BLaER1 treated with 17β-estradiol and CSF1 and Interleukin-3, amounts not matched to agents 10 nM and 100 nM (cell line): ENCODE data around the gene NDUFS6.
A peak's percentile ranks its signal among the peaks of the same experiment; 100 is the strongest.

Source experiments
- H3K27ac ChIP-seq, 11 experiments: shearing (Covaris generic); formaldehyde crosslinking; 2 replicates each; pipeline ENCODE4 v1.8.1; 2022
- H3K27me3 ChIP-seq, 11 experiments: shearing (Covaris generic); formaldehyde crosslinking; 2 replicates each; pipeline ENCODE4 v1.8.1; 2022
- H3K36me3 ChIP-seq, 11 experiments: shearing (Covaris generic); formaldehyde crosslinking; 2 replicates each; pipeline ENCODE4 v1.8.1; 2022
- H3K4me1 ChIP-seq, 10 experiments: shearing (Covaris generic); formaldehyde crosslinking; 2 replicates each; pipeline ENCODE4 v1.8.1; 2022
- H3K4me2 ChIP-seq, 11 experiments: shearing (Covaris generic); formaldehyde crosslinking; 2 replicates each; pipeline ENCODE4 v1.8.1; 2022
- H3K4me3 ChIP-seq, 10 experiments: shearing (Covaris generic); formaldehyde crosslinking; 2 replicates each; pipeline ENCODE4 v1.8.1; 2022
- H3K9ac ChIP-seq, 11 experiments: shearing (Covaris generic); formaldehyde crosslinking; 2 replicates each; pipeline ENCODE4 v1.8.1; 2022
- H3K9me3 ChIP-seq, 11 experiments: shearing (Covaris generic); formaldehyde crosslinking; replicated peaks in 1 of 11; 2 replicates each; pipeline ENCODE4 v1.8.1; 2022
- H4K20me1 ChIP-seq, 11 experiments: shearing (Covaris generic); formaldehyde crosslinking; 2 replicates each; pipeline ENCODE4 v1.8.1; 2022
- Cebpa-rat ChIP-seq, 11 experiments: shearing (Covaris generic); IDR thresholded peaks; 2 replicates each; pipeline ENCODE4 v1.8.1; 2022

The NDUFS6 gene

DNA sequence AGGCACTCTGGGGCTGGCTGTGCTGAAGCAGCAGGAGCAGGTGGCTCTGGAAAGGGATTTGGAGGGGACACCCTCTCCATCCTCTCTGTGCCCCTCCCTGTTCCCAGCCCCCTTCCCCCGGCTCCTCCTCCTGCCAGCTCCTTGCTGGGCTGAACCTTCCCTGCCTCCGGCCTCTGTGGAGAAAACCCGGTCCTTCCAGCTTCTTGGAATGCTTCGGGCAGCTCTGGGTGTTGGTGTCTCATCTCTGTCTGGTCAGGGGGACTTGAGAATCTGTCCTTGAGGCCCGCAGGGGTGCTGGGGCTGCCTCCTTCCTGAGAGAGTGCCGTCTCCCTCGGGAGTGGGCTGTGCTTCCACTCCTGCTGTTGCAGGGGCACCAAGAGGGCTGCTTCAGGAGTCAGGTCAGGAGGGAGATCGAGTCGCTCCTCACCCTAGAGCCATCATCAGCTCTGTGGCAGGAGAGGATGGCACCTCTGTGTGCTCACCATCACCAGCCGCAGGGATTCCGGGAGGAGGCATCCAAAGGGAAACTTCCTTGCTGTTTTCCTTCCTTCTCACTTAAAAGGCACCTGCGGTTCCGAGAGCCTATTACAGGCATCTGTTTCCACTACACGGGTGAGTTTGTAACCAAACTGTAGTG is 30.6 kb downstream of the NDUFS6 start:
- Histone ChIP-seq H3K36me3 (peaks cover 0 to 7% (median under 1%) of the 10 kb centered on the region in 11 experiments; a peak in 2 of 22 replicates), H3K27ac (no peak overlapping the region), H3K9me3 (no peaks in the 10 kb centered on the region), H4K20me1 (peaks cover 0 to 41% (median 0%) of the 10 kb centered on the region in 11 experiments; a peak in 4 of 22 replicates), H3K4me2 (peak overlapping the region in 10 of 11 experiments; percentile 15 to 89 (median 68); a peak in 17 of 22 replicates), H3K4me1 (peaks cover 4 to 38% (median 28%) of the 10 kb centered on the region in 10 experiments; a peak in 17 of 20 replicates), H3K4me3 (no peak overlapping the region), H3K27me3 (peaks cover 0 to 39% (median 21%) of the 10 kb centered on the region in 11 experiments; a peak in 15 of 22 replicates), H3K9ac (peak overlapping the region in 2 of 11 experiments; percentile 5 to 46; a peak in 1 of 22 replicates)
- no peak for TF ChIP-seq Cebpa-rat (IDR thresholded peaks at IDR 0.05)

GRCh38 chr5:1832511-1833250 is 31.5 kb downstream of the NDUFS6 start:
- Histone ChIP-seq H3K4me2 (peak overlapping the region in 8 of 11 experiments; percentile 57 to 89 (median 78); a peak in 15 of 22 replicates), H3K27me3 (peaks cover 0 to 48% (median 29%) of the 10 kb centered on the region in 11 experiments; a peak in 15 of 22 replicates), H3K4me3 (no peak overlapping the region), H4K20me1 (peaks cover 0 to 35% (median 0%) of the 10 kb centered on the region in 11 experiments; a peak in 4 of 22 replicates), H3K36me3 (peaks cover 0 to 2% (median 0%) of the 10 kb centered on the region in 11 experiments; a peak in 2 of 22 replicates), H3K27ac (no peak overlapping the region), H3K9me3 (no peaks in the 10 kb centered on the region), H3K9ac (no peak overlapping the region), H3K4me1 (peaks cover 4 to 43% (median 35%) of the 10 kb centered on the region in 10 experiments; a peak in 17 of 20 replicates)
- TF ChIP-seq Cebpa-rat (IDR thresholded peaks at IDR 0.05), result no peak

GRCh38 chr5:1833264-1834021 is 32.2 kb downstream of the NDUFS6 start:
- Histone ChIP-seq H4K20me1 (peaks cover 0 to 27% (median 0%) of the 10 kb centered on the region in 11 experiments; a peak in 4 of 22 replicates), H3K9me3 (no peaks in the 10 kb centered on the region), H3K4me1 (peaks cover 4 to 43% (median 36%) of the 10 kb centered on the region in 10 experiments; a peak in 17 of 20 replicates), H3K4me2 (peak overlapping the region in 1 of 11 experiments; percentile 80; a peak in 1 of 22 replicates), H3K9ac (no peak overlapping the region), H3K27me3 (peaks cover 0 to 51% (median 30%) of the 10 kb centered on the region in 11 experiments; a peak in 15 of 22 replicates), H3K36me3 (no peaks in the 10 kb centered on the region; a peak in 1 of 22 replicates), H3K27ac (no peak overlapping the region), H3K4me3 (no peak overlapping the region)
- no peak for TF ChIP-seq Cebpa-rat (IDR thresholded peaks at IDR 0.05)

- Histone ChIP-seq H3K27me3 (peaks cover 0 to 51% (median 30%) of the 10 kb centered on the region in 11 experiments; a peak in 15 of 22 replicates), H3K9ac (no peak overlapping the region), H4K20me1 (peaks cover 0 to 25% (median 0%) of the 10 kb centered on the region in 11 experiments; a peak in 4 of 22 replicates), H3K9me3 (no peaks in the 10 kb centered on the region), H3K4me3 (no peak overlapping the region), H3K36me3 (no peaks in the 10 kb centered on the region; a peak in 1 of 22 replicates), H3K4me2 (no peak overlapping the region), H3K27ac (no peak overlapping the region), H3K4me1 (peaks cover 4 to 43% (median 36%) of the 10 kb centered on the region in 10 experiments; a peak in 17 of 20 replicates)
- TF ChIP-seq Cebpa-rat (IDR thresholded peaks at IDR 0.05), result no peak
Observed at GRCh38 chr5:1834022-1834551, 32.9 kb downstream of the NDUFS6 start.

DNA sequence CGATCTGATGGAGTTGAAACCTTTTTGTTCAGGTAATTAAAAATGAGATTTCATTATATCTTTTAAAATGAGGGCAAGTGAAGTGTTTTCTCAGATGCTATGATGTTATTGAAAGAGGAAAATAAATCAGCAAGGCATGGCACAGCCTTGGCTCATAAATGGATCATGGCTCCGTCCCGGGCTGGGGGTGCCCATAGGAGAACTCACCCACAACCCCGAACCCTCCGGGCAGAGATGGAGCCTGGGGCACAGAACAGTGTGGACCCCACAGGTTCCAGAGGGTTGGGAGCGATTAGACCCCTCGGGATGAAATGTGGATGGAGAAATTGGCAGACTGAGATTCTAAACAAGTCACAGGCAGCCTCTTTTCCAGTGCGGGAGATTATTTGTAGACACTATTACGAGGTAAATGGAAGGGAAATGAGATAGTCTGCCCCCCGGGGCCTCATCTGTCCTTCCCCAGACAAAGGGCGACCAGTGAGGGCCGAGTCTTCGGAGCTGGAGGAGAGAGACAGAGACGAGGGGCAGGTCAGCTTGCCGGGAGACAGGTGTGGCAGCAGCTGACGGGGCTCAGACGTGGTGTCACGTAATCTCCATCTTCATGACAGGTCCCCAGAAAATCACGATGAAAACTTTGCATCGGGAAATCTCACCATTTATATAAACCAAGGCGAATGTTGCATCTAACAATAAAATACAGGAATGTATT is 33.7 kb downstream of the NDUFS6 start:
- H3K4me3 ChIP-seq, result no peak overlapping the region

GRCh38 chr5:1835431-1835830 is 34.2 kb downstream of the NDUFS6 start:
- no peaks in the 10 kb centered on the region for H3K9me3 ChIP-seq
- no peak for TF ChIP-seq Cebpa-rat (IDR thresholded peaks at IDR 0.05)
- peaks cover 4 to 46% (median 37%) of the 10 kb centered on the region in 10 experiments; a peak in 17 of 20 replicates for H3K4me1 ChIP-seq
- no peak overlapping the region for H3K4me2 ChIP-seq
- no peaks in the 10 kb centered on the region for H3K36me3 ChIP-seq
- H3K9ac ChIP-seq, result no peak overlapping the region
- peaks cover 0 to 51% (median 30%) of the 10 kb centered on the region in 11 experiments; a peak in 15 of 22 replicates for H3K27me3 ChIP-seq
- no peak overlapping the region for H3K27ac ChIP-seq
- no peak overlapping the region for H3K4me3 ChIP-seq
- peaks cover 0 to 25% (median 0%) of the 10 kb centered on the region in 11 experiments; a peak in 4 of 22 replicates for H4K20me1 ChIP-seq

More for the DNA sequence above, 33.7 kb downstream of the NDUFS6 start:
- TF ChIP-seq Cebpa-rat (IDR thresholded peaks at IDR 0.05), result no peak
- no peak overlapping the region for H3K27ac ChIP-seq
- H4K20me1 ChIP-seq, result peaks cover 0 to 25% (median 0%) of the 10 kb centered on the region in 11 experiments; a peak in 4 of 22 replicates
- no peak overlapping the region for H3K9ac ChIP-seq
- peaks cover 0 to 51% (median 30%) of the 10 kb centered on the region in 11 experiments; a peak in 15 of 22 replicates for H3K27me3 ChIP-seq
- H3K4me1 ChIP-seq, result peaks cover 4 to 43% (median 36%) of the 10 kb centered on the region in 10 experiments; a peak in 17 of 20 replicates
- no peaks in the 10 kb centered on the region for H3K9me3 ChIP-seq
- no peak overlapping the region for H3K4me2 ChIP-seq
- no peaks in the 10 kb centered on the region for H3K36me3 ChIP-seq

GRCh38 chr5:1836176-1836890 is 35.1 kb downstream of the NDUFS6 start:
- Histone ChIP-seq H3K27ac (no peak overlapping the region), H3K4me2 (peak overlapping the region in 8 of 11 experiments; percentile 12 to 62 (median 28); a peak in 10 of 22 replicates), H3K36me3 (no peaks in the 10 kb centered on the region), H3K4me3 (no peak overlapping the region), H3K9ac (no peak overlapping the region), H3K9me3 (no peaks in the 10 kb centered on the region), H3K27me3 (peaks cover 0 to 53% (median 31%) of the 10 kb centered on the region in 11 experiments; a peak in 15 of 22 replicates), H4K20me1 (peaks cover 0 to 27% (median 0%) of the 10 kb centered on the region in 11 experiments; a peak in 4 of 22 replicates), H3K4me1 (peaks cover 4 to 48% (median 39%) of the 10 kb centered on the region in 10 experiments; a peak in 17 of 20 replicates)
- no peak for TF ChIP-seq Cebpa-rat (IDR thresholded peaks at IDR 0.05)
